Fibroblast of lung (primary cell): ENCODE results near the gene GRK5. TPM values are rescaled to one million over a fixed set of nuclear protein-coding genes. Genes with fewer than 3 reads are reported as not detected.

Experiments used
- DNase-seq, 2 donors: peaks; one replicate each; pipeline versions ENCODE4 v3.0.0 to v3.0.0-alpha.2; 2010; ENCODE audit warnings: low read depth in 2 of 2
- H2AFZ ChIP-seq: 2 replicates; pipeline ENCODE4 v1.5.1; 2012; ENCODE audit warnings: low read length, control low read depth, inconsistent platforms
- H3K27ac ChIP-seq: 2 replicates; pipeline ENCODE4 v1.5.1; 2011; ENCODE audit warnings: low read length, control low read depth; ENCODE audit not compliant: insufficient read depth
- H3K27me3 ChIP-seq: 2 replicates; pipeline ENCODE4 v1.5.1; 2011; ENCODE audit warnings: mild to moderate bottlenecking, low read length; ENCODE audit not compliant: control insufficient read depth, insufficient read depth
- H3K36me3 ChIP-seq: 2 replicates; pipeline ENCODE4 v1.5.1; 2011; ENCODE audit warnings: low read length; ENCODE audit not compliant: control insufficient read depth, insufficient read depth
- H3K4me1 ChIP-seq: 2 replicates; pipeline ENCODE4 v1.5.1; 2011; ENCODE audit warnings: low read length; ENCODE audit not compliant: control insufficient read depth, insufficient read depth; ENCODE audit errors: extremely low read depth
- H3K4me2 ChIP-seq: 2 replicates; pipeline ENCODE4 v1.5.1; 2011; ENCODE audit warnings: low read length, control low read depth; ENCODE audit not compliant: insufficient read depth; ENCODE audit errors: extremely low read depth
- H3K4me3 ChIP-seq, 4 experiments: fragments of 200-600 bp in 1 of 4; sonication (generic) in 1 of 4; replicated peaks in 1 of 4; 2 replicates each; pipeline ENCODE4 v1.5.1; 2011 to 2016; ENCODE audit warnings: low read length in 4 of 4, low read depth in 3 of 4, mild to moderate bottlenecking in 3 of 4, control low read depth in 2 of 4, inconsistent platforms in 1 of 4, mixed read lengths in 1 of 4; ENCODE audit not compliant: insufficient read depth in 1 of 4; ENCODE audit errors: control extremely low read depth in 1 of 4
- H3K79me2 ChIP-seq: 2 replicates; pipeline ENCODE4 v1.5.1; 2012; ENCODE audit warnings: mild to moderate bottlenecking, low read length, inconsistent platforms; ENCODE audit not compliant: control insufficient read depth, insufficient read depth
- H3K9ac ChIP-seq: 2 replicates; pipeline ENCODE4 v1.5.1; 2011; ENCODE audit warnings: mild to moderate bottlenecking, low read length, control low read depth; ENCODE audit not compliant: insufficient read depth
- H3K9me3 ChIP-seq: 2 replicates; pipeline ENCODE4 v1.5.1; 2012; ENCODE audit warnings: low read depth, low read length; ENCODE audit not compliant: control insufficient read depth, insufficient read depth
- H4K20me1 ChIP-seq: 2 replicates; pipeline ENCODE4 v1.5.1; 2011; ENCODE audit warnings: low read length; ENCODE audit not compliant: control insufficient read depth, insufficient read depth; ENCODE audit errors: extremely low read depth
- EZH2 ChIP-seq: IDR thresholded peaks from 2 replicates; pipeline ENCODE4 v1.5.1; 2012; ENCODE audit warnings: low read length, control low read depth, mild to moderate bottlenecking; ENCODE audit errors: missing control alignments
- polyA plus RNA-seq, 2 donors: library from polyadenylated mRNA; depleted of rRNA in 1 of 2; stranded (reverse) in 1 of 2; unstranded in 1 of 2; fragments of >200 nt; gene quantifications; 2 replicates each; pipeline ENCODE4 v1.2.1, GENCODE V29; 2011 to 2012; ENCODE audit warnings: missing spikeins in 1 of 2
- total RNA-seq: library from RNA; depleted of rRNA; stranded (reverse); fragments of >200 nt; gene quantifications from 2 replicates; pipeline ENCODE4 v1.2.1, GENCODE V29; 2014
- TF ChIP-seq, protein P1 (sequence below), 2 donors: IDR thresholded peaks in 1 of 2; conservative IDR thresholded peaks in 1 of 2; 1 replicate in 1 of 2; 2 replicates in 1 of 2; pipeline ENCODE4 v1.5.1; 2011 to 2012; ENCODE audit warnings: low read length in 2 of 2, control low read depth in 1 of 2, inconsistent platforms in 1 of 2, low read depth in 1 of 2, mild to moderate bottlenecking in 1 of 2

The GRK5 gene
- total and polyA plus RNA-seq, 2 donors (not counting 1 experiment from before 2014, with no cell fraction given): 24.1 to 90.3 TPM

DNA sequence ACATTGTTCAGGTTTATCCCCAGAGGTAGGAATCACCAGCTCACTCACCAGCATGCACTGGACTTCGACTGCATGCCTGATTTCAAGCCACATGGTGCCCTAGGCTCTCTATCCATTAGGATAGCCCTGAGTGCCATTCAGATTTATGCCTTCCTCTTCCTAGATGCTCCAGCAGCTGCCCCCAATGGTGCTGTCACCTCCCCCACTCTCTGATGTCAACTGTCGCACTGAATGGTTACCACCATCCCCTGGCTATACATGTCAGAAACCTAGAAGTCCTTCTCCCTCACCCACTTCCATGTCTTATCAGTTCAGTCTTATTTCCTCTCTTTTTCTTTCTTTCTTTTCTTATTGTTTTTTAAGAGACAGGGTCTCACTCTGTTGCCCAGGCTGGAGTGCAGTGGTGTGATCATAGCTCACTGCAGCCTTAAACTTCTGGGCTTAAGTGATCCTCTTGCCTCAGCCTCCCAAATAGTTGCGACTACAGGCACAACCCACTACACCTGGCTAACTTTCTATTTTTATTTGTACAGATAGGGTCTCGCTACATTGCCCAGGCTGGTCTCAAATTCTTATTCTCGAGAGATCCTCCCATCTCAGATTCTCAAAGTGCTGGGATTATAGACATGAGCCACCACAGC is 44.8 kb upstream of the GRK5 start:
- no peak overlapping the region for H3K9ac ChIP-seq
- H3K9me3 ChIP-seq: no peaks in the 10 kb centered on the region
- H3K4me1 ChIP-seq: peaks cover 4% of the 10 kb centered on the region
- TF ChIP-seq, protein P1, sequence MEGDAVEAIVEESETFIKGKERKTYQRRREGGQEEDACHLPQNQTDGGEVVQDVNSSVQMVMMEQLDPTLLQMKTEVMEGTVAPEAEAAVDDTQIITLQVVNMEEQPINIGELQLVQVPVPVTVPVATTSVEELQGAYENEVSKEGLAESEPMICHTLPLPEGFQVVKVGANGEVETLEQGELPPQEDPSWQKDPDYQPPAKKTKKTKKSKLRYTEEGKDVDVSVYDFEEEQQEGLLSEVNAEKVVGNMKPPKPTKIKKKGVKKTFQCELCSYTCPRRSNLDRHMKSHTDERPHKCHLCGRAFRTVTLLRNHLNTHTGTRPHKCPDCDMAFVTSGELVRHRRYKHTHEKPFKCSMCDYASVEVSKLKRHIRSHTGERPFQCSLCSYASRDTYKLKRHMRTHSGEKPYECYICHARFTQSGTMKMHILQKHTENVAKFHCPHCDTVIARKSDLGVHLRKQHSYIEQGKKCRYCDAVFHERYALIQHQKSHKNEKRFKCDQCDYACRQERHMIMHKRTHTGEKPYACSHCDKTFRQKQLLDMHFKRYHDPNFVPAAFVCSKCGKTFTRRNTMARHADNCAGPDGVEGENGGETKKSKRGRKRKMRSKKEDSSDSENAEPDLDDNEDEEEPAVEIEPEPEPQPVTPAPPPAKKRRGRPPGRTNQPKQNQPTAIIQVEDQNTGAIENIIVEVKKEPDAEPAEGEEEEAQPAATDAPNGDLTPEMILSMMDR (conservative IDR thresholded peaks at IDR 0.05 in 1 of 2, IDR thresholded peaks at IDR 0.05 in 1 of 2; ENCODE audit: low read depth in 1 of 2, low read length in 2 of 2): no peak
- no peak for TF ChIP-seq EZH2
- H4K20me1 ChIP-seq: no peaks in the 10 kb centered on the region
- H3K27ac ChIP-seq: no peak overlapping the region
- H3K79me2 ChIP-seq: no peaks in the 10 kb centered on the region
- no peak overlapping the region for H2AFZ ChIP-seq
- H3K36me3 ChIP-seq: no peaks in the 10 kb centered on the region
- no peaks in the 10 kb centered on the region for H3K27me3 ChIP-seq
- no peak overlapping the region for H3K4me3 ChIP-seq
- H3K4me2 ChIP-seq: no peak overlapping the region
- DNase-seq: no peak

DNA sequence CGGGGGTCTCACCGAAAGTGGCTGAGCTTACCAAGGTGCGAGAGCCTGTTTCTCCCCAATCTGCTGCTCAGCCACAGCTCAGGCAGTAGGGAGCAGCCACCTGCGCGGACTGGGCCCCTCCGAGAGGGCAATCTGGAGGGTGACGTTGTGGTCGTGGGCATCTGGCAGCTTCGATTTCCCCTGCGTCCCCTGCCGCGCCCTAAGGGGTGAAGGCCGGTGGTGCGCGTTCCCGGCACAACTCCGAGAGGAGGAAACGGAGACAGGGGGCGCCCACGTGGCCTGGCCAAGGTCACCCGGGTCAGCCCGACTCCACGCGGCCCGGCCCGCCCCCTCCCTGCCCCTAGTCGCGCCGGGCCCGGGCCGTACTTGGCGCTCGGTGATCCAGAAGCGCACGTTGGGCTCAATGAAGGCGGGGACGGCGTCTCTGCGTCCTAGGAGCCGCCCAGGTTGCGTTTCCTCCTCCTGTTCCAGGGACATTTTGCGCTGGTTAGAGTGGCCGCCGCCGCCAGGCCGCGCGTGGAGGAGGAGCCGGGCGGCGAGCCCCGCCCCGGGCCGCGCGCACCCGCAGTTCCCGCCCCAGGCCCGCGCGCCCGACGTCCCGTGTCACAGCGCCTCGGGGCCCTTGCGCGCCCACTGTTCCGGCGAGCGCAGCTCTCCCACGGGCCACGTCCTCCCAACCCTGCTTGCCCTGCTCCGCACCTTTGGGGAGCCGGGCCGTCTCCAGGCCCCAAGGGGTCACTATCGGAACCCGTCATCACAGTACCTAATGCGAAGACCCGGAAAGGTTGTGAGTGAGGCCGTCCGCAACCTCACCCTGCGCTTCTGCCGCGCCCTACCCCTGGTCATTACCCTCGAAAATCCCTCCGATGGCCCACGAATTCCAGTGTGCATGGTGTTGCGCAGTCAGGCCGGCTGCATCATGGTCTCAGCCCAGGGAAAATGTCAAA is 41.9 kb upstream of the GRK5 start, which contains the start of gene SFXN4:
SFXN4 (minus strand) TSS at position 544 of the 947 bp plus-strand sequence; CDS start at position 477, 67 bp downstream.
- no peaks in the 10 kb centered on the region for H4K20me1 ChIP-seq
- DNase-seq: peak; percentile 43 to 51
- peak within 1 kb of the TSS; percentile 93 for H3K4me2 ChIP-seq
- H3K79me2 ChIP-seq: no peaks in the 10 kb centered on the region
- peak within 1 kb of the TSS; percentile 69 for H3K9ac ChIP-seq
- peak within 1 kb of the TSS; percentile 75 for H2AFZ ChIP-seq
- peak within 1 kb of the TSS; percentile 59 for H3K27ac ChIP-seq
- peaks cover 4% of the 10 kb centered on the region for H3K4me1 ChIP-seq
- H3K36me3 ChIP-seq: peaks cover 5% of the 10 kb centered on the region
- peak within 1 kb of the TSS; percentile 33 to 77 (median 63) for H3K4me3 ChIP-seq
- H3K9me3 ChIP-seq: no peaks in the 10 kb centered on the region
- H3K27me3 ChIP-seq: no peaks in the 10 kb centered on the region
- TF ChIP-seq, protein P1 (conservative IDR thresholded peaks at IDR 0.05 in 1 of 2, IDR thresholded peaks at IDR 0.05 in 1 of 2; ENCODE audit: low read depth in 1 of 2, low read length in 2 of 2): no peak
- no peak for TF ChIP-seq EZH2

DNA sequence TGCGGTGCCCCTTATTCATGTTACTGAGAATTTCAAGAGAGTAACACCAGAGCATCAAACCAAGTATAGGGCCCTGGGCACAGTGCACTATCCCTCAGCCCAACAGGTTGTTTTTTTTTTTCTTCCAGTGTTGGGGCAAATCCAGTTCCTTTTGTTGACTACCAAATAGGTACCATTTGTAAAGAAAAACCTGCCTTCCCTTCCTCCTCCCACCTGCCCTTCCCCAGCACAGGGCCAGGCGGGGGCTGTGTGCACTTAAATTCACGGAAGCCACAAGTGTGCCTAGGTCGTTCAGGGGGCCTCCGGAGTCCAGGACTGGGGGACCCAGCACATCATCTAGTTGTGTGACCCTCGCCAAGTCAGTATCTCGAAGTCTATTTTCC is 41.3 kb upstream of the GRK5 start:
- TF ChIP-seq, protein P1 (conservative IDR thresholded peaks at IDR 0.05 in 1 of 2, IDR thresholded peaks at IDR 0.05 in 1 of 2; ENCODE audit: low read depth in 1 of 2, low read length in 2 of 2): no peak
- no peak for TF ChIP-seq EZH2
- Histone ChIP-seq H3K27me3 (no peaks in the 10 kb centered on the region), H3K9ac (peak overlapping the region; percentile 69)

More for the DNA sequence above, 41.3 kb upstream of the GRK5 start:
- no peaks in the 10 kb centered on the region for H3K79me2 ChIP-seq
- no peaks in the 10 kb centered on the region for H3K9me3 ChIP-seq
- H3K4me3 ChIP-seq: peak overlapping the region; percentile 33 to 77 (median 61)
- peak overlapping the region; percentile 93 for H3K4me2 ChIP-seq
- peaks cover 4% of the 10 kb centered on the region for H3K4me1 ChIP-seq
- H3K36me3 ChIP-seq: peaks cover 7% of the 10 kb centered on the region
- no peak overlapping the region for H2AFZ ChIP-seq
- peak overlapping the region; percentile 59 for H3K27ac ChIP-seq
- no peaks in the 10 kb centered on the region for H4K20me1 ChIP-seq
- DNase-seq: no peak
